ENCODE results near the gene HSP90AA1. TPM values are rescaled to one million over a fixed set of nuclear protein-coding genes. Genes with fewer than 3 reads are reported as not detected.
"Not testable (repeated sequence)": the region's sequence is repeated elsewhere in the genome, so short reads cannot be mapped to it uniquely, and the experiment has no call there.

HSP90AA1 gene
- total RNA-seq (2021) (1,040 and 1,112 TPM in 2 replicates), Bru-seq, nascent RNA (percentile 87 among the genes with signal in this experiment), BruChase-seq, experiment 1, labeled RNA remaining after a 2-hour chase (percentile 95 among the genes with signal in this experiment), BruChase-seq, experiment 2, labeled RNA remaining after a 6-hour chase (percentile 99 among the genes with signal in this experiment)
- long read RNA-seq, transcript HSP90AA1-201 (11 exons, 3,379 nt): major isoform, 858 of 1,349 reads
- long read RNA-seq, transcript HSP90AA1-202 (12 exons, 3,510 nt): minor isoform, 13 of 1,349 reads
- long read RNA-seq, transcript HSP90AA1-205 (2 exons, 429 nt): minor isoform, 50 of 1,349 reads
- long read RNA-seq, partial matches to known transcripts: 376 of 1,349 reads
- long read RNA-seq, other reads (novel, unspliced or antisense): 52 of 1,349 reads

- intact Hi-C loops (cut with micrococcal nuclease; ENCODE audit: unreplicated experiment): loop anchor here (2.0 to 5.0 kb wide), 2 partner anchors 122 to 325 kb away; partner anchors contain the start of genes DYNC1H1 and PPP2R5C
- ChIA-PET CTCF (interaction anchor here (0.7 kb wide), 2 partner anchors 12 to 146 kb away, joined by 6 to 7 read pairs; no protein-coding TSS in a partner anchor), POLR2A (ENCODE audit: low non-redundant PET) (no interaction called here)
- DNase-seq (ENCODE audit: low spot score): peak; percentile 97
- no TSS peak for BruUV-seq (replicated peaks)
- Histone ChIP-seq H3K36me3 (ENCODE audit: insufficient read depth, low read length, poor library complexity, severe bottlenecking) (peaks cover 41% of the 10 kb centered on the region), H3K4me3 (ENCODE audit: low read depth, low read length, poor library complexity, severe bottlenecking) (peak within 1 kb of the TSS; percentile 77), H3K27ac (ENCODE audit: low read depth, low read length, poor library complexity, severe bottlenecking) (peak within 1 kb of the TSS; percentile 99), H3K9me3 (ENCODE audit: low read depth, low read length, poor library complexity, severe bottlenecking) (no peaks in the 10 kb centered on the region), H3K27me3 (replicated peaks; ENCODE audit: insufficient read depth, low read depth, low read length, poor library complexity) (no peaks in the 10 kb centered on the region), H3K4me1 (ENCODE audit: insufficient read depth, low read length, poor library complexity, severe bottlenecking) (peaks cover 36% of the 10 kb centered on the region)
- TF ChIP-seq CTCF (conservative IDR thresholded peaks at IDR 0.05; ENCODE audit: low read depth, low read length) (0 out of 2 replicates have a peak, but pooled peaks have one; percentile 33), EZH2 (IDR thresholded peaks at IDR 0.05; ENCODE audit: borderline replicate concordance, low read depth, low read length, poor library complexity, severe bottlenecking) (no peak)
Observed at GRCh38 chr14:102086972-102087761, at the start of gene HSP90AA1. Gene HSP90AA1, minus strand, starts transcription at chr14:102087044. Its CDS starts 666 bp downstream, at chr14:102086378.

GRCh38 chr14:102135456-102135855 is 48.6 kb upstream of the HSP90AA1 start:
- H3K27ac ChIP-seq (ENCODE audit: low read depth, low read length, poor library complexity, severe bottlenecking); CTCF ChIA-PET; intact Hi-C loops (cut with micrococcal nuclease; ENCODE audit: unreplicated experiment); H3K36me3 ChIP-seq (ENCODE audit: insufficient read depth, low read length, poor library complexity, severe bottlenecking); H3K9me3 ChIP-seq (ENCODE audit: low read depth, low read length, poor library complexity, severe bottlenecking); BruUV-seq (replicated peaks); H3K4me3 ChIP-seq (ENCODE audit: low read depth, low read length, poor library complexity, severe bottlenecking); H3K27me3 ChIP-seq (replicated peaks; ENCODE audit: insufficient read depth, low read depth, low read length, poor library complexity); POLR2A ChIA-PET (ENCODE audit: low non-redundant PET); DNase-seq (ENCODE audit: low spot score); H3K4me1 ChIP-seq (ENCODE audit: insufficient read depth, low read length, poor library complexity, severe bottlenecking): not testable (repeated sequence)

GRCh38 chr14:102134719-102135118 is 47.9 kb upstream of the HSP90AA1 start:
- H3K27me3 ChIP-seq (replicated peaks; ENCODE audit: insufficient read depth, low read depth, low read length, poor library complexity); CTCF ChIA-PET; H3K4me3 ChIP-seq (ENCODE audit: low read depth, low read length, poor library complexity, severe bottlenecking); H3K9me3 ChIP-seq (ENCODE audit: low read depth, low read length, poor library complexity, severe bottlenecking); intact Hi-C loops (cut with micrococcal nuclease; ENCODE audit: unreplicated experiment); DNase-seq (ENCODE audit: low spot score); POLR2A ChIA-PET (ENCODE audit: low non-redundant PET); H3K4me1 ChIP-seq (ENCODE audit: insufficient read depth, low read length, poor library complexity, severe bottlenecking); BruUV-seq (replicated peaks); H3K27ac ChIP-seq (ENCODE audit: low read depth, low read length, poor library complexity, severe bottlenecking); H3K36me3 ChIP-seq (ENCODE audit: insufficient read depth, low read length, poor library complexity, severe bottlenecking): not testable (repeated sequence)

- POLR2A ChIA-PET (ENCODE audit: low non-redundant PET): not testable (repeated sequence)
Observed at GRCh38 chr14:102134021-102134420, 47.2 kb upstream of the HSP90AA1 start.

More at GRCh38 chr14:102134021-102134420, 47.2 kb upstream of the HSP90AA1 start:
- H3K36me3 ChIP-seq (ENCODE audit: insufficient read depth, low read length, poor library complexity, severe bottlenecking); H3K27me3 ChIP-seq (replicated peaks; ENCODE audit: insufficient read depth, low read depth, low read length, poor library complexity); BruUV-seq (replicated peaks); H3K4me1 ChIP-seq (ENCODE audit: insufficient read depth, low read length, poor library complexity, severe bottlenecking); intact Hi-C loops (cut with micrococcal nuclease; ENCODE audit: unreplicated experiment); H3K4me3 ChIP-seq (ENCODE audit: low read depth, low read length, poor library complexity, severe bottlenecking); H3K27ac ChIP-seq (ENCODE audit: low read depth, low read length, poor library complexity, severe bottlenecking); DNase-seq (ENCODE audit: low spot score); H3K9me3 ChIP-seq (ENCODE audit: low read depth, low read length, poor library complexity, severe bottlenecking): not testable (repeated sequence)
- CTCF ChIA-PET: interaction anchor here (0.7 kb wide), 1 partner anchor 71 kb away, joined by 4 read pairs; no protein-coding TSS in a partner anchor
